ENCODE results near the gene PCIF1.
A peak's percentile ranks its signal among the peaks of the same experiment; 100 is the strongest.

The PCIF1 gene

GRCh38 chr20:45911486-45912343 is 22.8 kb upstream of the PCIF1 start, which contains the start of gene PLTP:
Gene PLTP, minus strand, starts transcription at chr20:45912155. Its CDS starts 703 bp downstream, at chr20:45911452.
- Mint-ChIP-seq H3K9me3 (ENCODE audit: low read depth) (no peaks in the 10 kb centered on the region), H3K36me3 (no peaks in the 10 kb centered on the region), H3K27me3 (peaks cover 7% of the 10 kb centered on the region), H3K27ac (peak within 1 kb of the TSS; percentile 77), H3K4me1 (ENCODE audit: low read depth) (peaks cover 15% of the 10 kb centered on the region), H3K4me3 (peak within 1 kb of the TSS; percentile 86)

DNA sequence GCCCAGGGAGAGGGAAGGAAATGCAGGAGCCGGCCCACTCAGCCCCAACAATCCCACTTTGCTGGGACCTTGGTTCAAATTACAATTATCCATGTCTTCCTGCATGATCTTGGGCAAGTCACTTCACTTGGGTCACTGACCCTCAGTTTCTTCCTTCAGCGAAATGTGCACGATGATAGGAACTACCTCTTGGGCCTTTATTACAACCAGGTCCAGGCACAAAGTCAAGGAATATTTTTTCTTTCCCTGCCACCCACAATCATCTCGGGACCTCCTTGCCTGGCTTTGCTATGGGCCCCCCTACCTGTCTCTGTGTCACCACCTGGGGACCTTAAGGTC is 22.2 kb upstream of the PCIF1 start:
- peaks cover 7% of the 10 kb centered on the region for H3K27me3 Mint-ChIP-seq
- H3K4me1 Mint-ChIP-seq (ENCODE audit: low read depth): peaks cover 15% of the 10 kb centered on the region
- no peak overlapping the region for H3K27ac Mint-ChIP-seq
- peak overlapping the region; percentile 63 for H3K4me3 Mint-ChIP-seq
- no peaks in the 10 kb centered on the region for H3K9me3 Mint-ChIP-seq (ENCODE audit: low read depth)
- H3K36me3 Mint-ChIP-seq: no peaks in the 10 kb centered on the region

DNA sequence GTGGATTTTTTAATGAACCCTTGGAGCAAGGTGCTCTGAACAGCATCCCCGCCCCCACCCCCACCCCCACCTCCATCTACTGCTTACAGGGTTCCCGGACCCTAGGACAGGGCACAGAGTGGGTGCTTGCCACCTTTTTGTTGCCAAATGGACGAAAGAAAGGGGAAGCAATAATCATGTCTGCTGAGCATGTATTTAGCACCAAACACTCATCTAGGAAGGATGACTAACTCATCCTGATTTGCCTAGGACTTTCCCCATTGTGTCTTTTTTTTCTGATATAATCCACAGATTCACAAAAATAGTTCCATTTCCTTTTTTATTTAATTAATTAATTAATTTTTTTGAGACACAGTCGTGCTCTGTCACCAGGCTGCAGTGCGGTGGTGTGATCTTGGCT is 21.4 kb upstream of the PCIF1 start:
- H3K9me3 Mint-ChIP-seq (ENCODE audit: low read depth): no peaks in the 10 kb centered on the region
- peak overlapping the region; percentile 40 for H3K4me3 Mint-ChIP-seq
- no peak overlapping the region for H3K27ac Mint-ChIP-seq
- peaks cover 15% of the 10 kb centered on the region for H3K4me1 Mint-ChIP-seq (ENCODE audit: low read depth)
- H3K27me3 Mint-ChIP-seq: peaks cover 7% of the 10 kb centered on the region
- H3K36me3 Mint-ChIP-seq: no peaks in the 10 kb centered on the region

GRCh38 chr20:45917790-45918141 is 16.7 kb upstream of the PCIF1 start:
- no peak overlapping the region for H3K27ac Mint-ChIP-seq
- H3K36me3 Mint-ChIP-seq: no peaks in the 10 kb centered on the region
- H3K27me3 Mint-ChIP-seq: peaks cover 8% of the 10 kb centered on the region
- peaks cover 1% of the 10 kb centered on the region for H3K4me1 Mint-ChIP-seq (ENCODE audit: low read depth)
- H3K9me3 Mint-ChIP-seq (ENCODE audit: low read depth): no peaks in the 10 kb centered on the region
- no peak overlapping the region for H3K4me3 Mint-ChIP-seq

- Mint-ChIP-seq H3K9me3 (ENCODE audit: low read depth) (no peaks in the 10 kb centered on the region), H3K4me3 (no peak overlapping the region), H3K27me3 (peaks cover 8% of the 10 kb centered on the region), H3K4me1 (ENCODE audit: low read depth) (no peaks in the 10 kb centered on the region), H3K27ac (no peak overlapping the region), H3K36me3 (no peaks in the 10 kb centered on the region)
These were observed 16.2 kb upstream of the PCIF1 start for GRCh38 chr20:45918182-45918737.

- Mint-ChIP-seq H3K9me3 (ENCODE audit: low read depth) (no peaks in the 10 kb centered on the region), H3K4me1 (ENCODE audit: low read depth) (no peaks in the 10 kb centered on the region), H3K36me3 (no peaks in the 10 kb centered on the region), H3K4me3 (no peak overlapping the region), H3K27ac (no peak overlapping the region), H3K27me3 (peaks cover 8% of the 10 kb centered on the region)
These were observed 15.5 kb upstream of the PCIF1 start for GRCh38 chr20:45918779-45919537.

- H3K4me3 Mint-ChIP-seq: no peak overlapping the region
- H3K36me3 Mint-ChIP-seq: no peaks in the 10 kb centered on the region
- peaks cover 6% of the 10 kb centered on the region for H3K27me3 Mint-ChIP-seq
- H3K27ac Mint-ChIP-seq: no peak overlapping the region
- H3K4me1 Mint-ChIP-seq (ENCODE audit: low read depth): no peaks in the 10 kb centered on the region
- no peaks in the 10 kb centered on the region for H3K9me3 Mint-ChIP-seq (ENCODE audit: low read depth)
These were observed 14.7 kb upstream of the PCIF1 start for GRCh38 chr20:45919542-45920399.

GRCh38 chr20:45920462-45921336 is 13.8 kb upstream of the PCIF1 start:
- Mint-ChIP-seq H3K4me3 (no peak overlapping the region), H3K27me3 (peaks cover 6% of the 10 kb centered on the region), H3K27ac (no peak overlapping the region), H3K9me3 (ENCODE audit: low read depth) (no peaks in the 10 kb centered on the region), H3K36me3 (no peaks in the 10 kb centered on the region), H3K4me1 (ENCODE audit: low read depth) (no peaks in the 10 kb centered on the region)

DNA sequence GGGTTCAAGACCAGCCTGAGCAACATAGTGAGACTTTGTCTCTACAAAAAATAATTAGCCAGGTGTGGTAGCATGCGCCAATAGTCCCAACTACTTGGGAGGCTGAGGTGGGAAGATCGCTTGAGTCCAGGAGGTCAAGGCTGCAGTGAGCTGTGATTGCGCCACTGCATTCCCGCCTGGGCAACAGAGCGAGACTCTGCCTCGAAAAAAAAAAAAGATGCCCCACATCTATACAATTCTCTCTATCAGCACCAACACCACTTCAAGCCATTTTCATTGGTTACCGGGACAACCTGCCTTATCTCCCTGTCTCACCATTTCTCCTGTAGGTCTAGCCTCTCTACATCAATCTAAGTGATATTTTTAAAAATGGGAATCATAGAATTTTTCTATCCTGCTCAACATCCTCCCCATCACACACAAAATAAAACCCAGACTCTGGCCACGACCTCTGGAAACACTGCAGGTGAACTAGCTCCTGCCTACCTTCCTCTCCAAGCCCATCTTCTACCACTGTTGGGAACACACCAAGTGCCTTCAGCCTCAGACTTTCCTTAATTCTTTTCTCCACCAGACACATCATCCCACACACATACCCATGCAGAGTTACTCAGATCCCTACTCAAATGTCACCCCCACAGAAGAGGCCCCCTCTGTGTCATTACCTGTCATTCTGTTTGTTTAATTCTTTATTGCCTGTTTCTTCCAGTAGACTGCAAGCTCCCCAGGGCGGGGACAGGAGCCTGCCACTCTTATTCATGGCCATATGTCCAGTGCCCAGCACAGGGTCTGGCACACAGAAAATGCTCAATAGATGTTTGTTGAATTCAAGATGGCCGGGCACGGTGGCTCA is 12.9 kb upstream of the PCIF1 start:
- Mint-ChIP-seq H3K4me1 (ENCODE audit: low read depth) (no peaks in the 10 kb centered on the region), H3K4me3 (no peak overlapping the region), H3K9me3 (ENCODE audit: low read depth) (no peaks in the 10 kb centered on the region), H3K27me3 (peaks cover 1% of the 10 kb centered on the region), H3K36me3 (no peaks in the 10 kb centered on the region), H3K27ac (no peak overlapping the region)

- Mint-ChIP-seq H3K4me3 (no peak overlapping the region), H3K4me1 (ENCODE audit: low read depth) (no peaks in the 10 kb centered on the region), H3K9me3 (ENCODE audit: low read depth) (no peaks in the 10 kb centered on the region), H3K27ac (no peak overlapping the region), H3K36me3 (no peaks in the 10 kb centered on the region), H3K27me3 (peaks cover 1% of the 10 kb centered on the region)
These were observed 9.9 kb upstream of the PCIF1 start for GRCh38 chr20:45924391-45925261.

DNA sequence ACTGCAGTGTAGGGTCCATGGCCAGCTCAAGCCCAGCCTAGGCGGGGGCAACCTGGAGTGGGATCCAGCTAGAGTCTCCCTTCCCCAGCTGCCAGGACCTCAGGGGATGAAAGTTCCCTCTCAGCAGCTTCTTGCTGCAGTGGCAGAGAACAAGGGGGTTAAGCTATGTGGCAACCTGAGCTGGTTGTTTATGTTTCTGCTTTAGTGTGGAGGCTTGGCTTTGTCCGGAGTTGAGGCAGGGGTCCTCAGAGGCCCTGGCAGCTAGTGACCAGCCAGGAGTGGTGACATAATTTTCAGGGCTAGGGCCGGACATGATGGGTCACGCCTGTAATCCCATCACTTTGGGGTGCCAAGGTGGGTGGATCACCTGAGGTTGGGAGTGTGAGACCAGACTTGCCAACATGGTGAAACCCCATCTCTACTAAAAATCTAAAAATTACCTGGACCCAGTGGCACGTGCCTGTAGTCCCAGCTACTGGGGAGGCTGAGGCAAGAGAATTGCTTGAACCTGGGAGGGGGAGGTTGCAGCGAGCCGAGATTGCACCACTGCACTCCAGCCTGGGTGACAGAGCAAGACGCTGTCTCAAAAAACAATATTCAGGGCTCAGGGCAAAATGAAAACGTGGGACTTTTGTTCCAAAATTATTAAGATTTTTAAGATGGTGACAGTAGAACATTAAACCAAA is 8.5 kb upstream of the PCIF1 start:
- no peak overlapping the region for H3K4me3 Mint-ChIP-seq
- H3K4me1 Mint-ChIP-seq (ENCODE audit: low read depth): no peaks in the 10 kb centered on the region
- peaks cover 1% of the 10 kb centered on the region for H3K27me3 Mint-ChIP-seq
- no peak overlapping the region for H3K27ac Mint-ChIP-seq
- H3K9me3 Mint-ChIP-seq (ENCODE audit: low read depth): no peaks in the 10 kb centered on the region
- H3K36me3 Mint-ChIP-seq: no peaks in the 10 kb centered on the region

DNA sequence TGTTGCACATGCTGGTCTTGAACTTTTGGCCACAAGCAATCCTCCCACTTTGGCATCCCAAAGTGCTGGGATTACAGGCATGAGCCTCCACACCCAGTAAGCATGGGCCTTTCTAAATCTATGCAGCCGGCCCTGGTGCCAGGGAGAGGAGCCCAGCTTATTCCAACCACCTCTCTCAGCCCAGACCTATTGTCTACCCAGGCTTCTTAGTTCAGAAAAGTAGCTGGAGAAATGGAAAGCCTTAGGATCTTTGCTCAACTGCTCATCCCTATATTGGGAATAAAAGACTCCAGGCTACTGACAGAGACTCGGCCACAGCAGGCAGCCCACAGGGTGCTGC is 7.8 kb upstream of the PCIF1 start:
- Mint-ChIP-seq H3K27ac (no peak overlapping the region), H3K9me3 (ENCODE audit: low read depth) (no peaks in the 10 kb centered on the region), H3K27me3 (peaks cover under 1% of the 10 kb centered on the region), H3K36me3 (no peaks in the 10 kb centered on the region), H3K4me1 (ENCODE audit: low read depth) (no peaks in the 10 kb centered on the region), H3K4me3 (no peak overlapping the region)

Measured in activated naive CD8-positive, alpha-beta T cell (primary cell).